ENCODE data around the gene PAX5.

PAX5 gene

GRCh38 chr9:36985769-36986467 lies 48.1 kb downstream of the PAX5 start:
- DNase-seq, result no peak

GRCh38 chr9:36985061-36985768 lies 48.9 kb downstream of the PAX5 start:
- DNase-seq, result no peak

GRCh38 chr9:36980148-36980974 lies 53.7 kb downstream of the PAX5 start:
- DNase-seq, result peak; percentile 37

GRCh38 chr9:36976371-36977030 lies 57.6 kb downstream of the PAX5 start:
- no peak for DNase-seq

GRCh38 chr9:36974731-36975130 lies 59.3 kb downstream of the PAX5 start:
- DNase-seq, result no peak

GRCh38 chr9:36971935-36972488 lies 62.1 kb downstream of the PAX5 start:
- no peak for DNase-seq

GRCh38 chr9:36970007-36970888 lies 63.8 kb downstream of the PAX5 start:
- no peak for DNase-seq

- DNase-seq, result no peak
Observed at GRCh38 chr9:36969216-36969771, 64.8 kb downstream of the PAX5 start.

GRCh38 chr9:36968574-36969215 lies 65.4 kb downstream of the PAX5 start:
- DNase-seq, result no peak

- no peak for DNase-seq
Observed at GRCh38 chr9:36967997-36968396, 66.1 kb downstream of the PAX5 start.

- DNase-seq, result no peak
Observed at GRCh38 chr9:36966371-36967097, 67.5 kb downstream of the PAX5 start.

GRCh38 chr9:36964791-36965190 lies 69.3 kb downstream of the PAX5 start:
- no peak for DNase-seq

- DNase-seq, result no peak
Observed at GRCh38 chr9:36963346-36963745, 70.7 kb downstream of the PAX5 start.

GRCh38 chr9:36962691-36963090 lies 71.4 kb downstream of the PAX5 start:
- no peak for DNase-seq

- no peak for DNase-seq
Observed at GRCh38 chr9:36961561-36962325, 72.3 kb downstream of the PAX5 start.

GRCh38 chr9:36961051-36961450 lies 73.0 kb downstream of the PAX5 start:
- no peak for DNase-seq

- DNase-seq, result no peak
Observed at GRCh38 chr9:36960575-36960955, 73.5 kb downstream of the PAX5 start.

- no peak for DNase-seq
Observed at GRCh38 chr9:36959681-36960574, 74.1 kb downstream of the PAX5 start.
